H9 (cell line): ENCODE data around the gene LRP1-AS. TPM values are rescaled to one million over a fixed set of nuclear protein-coding genes. Genes with fewer than 3 reads are reported as not detected.

Source experiments
- DNase-seq: peaks from one replicate; pipeline ENCODE4 v3.0.0-alpha.2; 2017
- H2AFZ ChIP-seq: one replicate; pipeline ENCODE4 v1.6.1; 2013; ENCODE audit warnings: mild to moderate bottlenecking, low read length, control low read depth, moderate library complexity
- H2AK5ac ChIP-seq: 2 replicates; pipeline ENCODE4 v1.6.1; 2013; ENCODE audit warnings: low read length, control low read depth, mixed read lengths; ENCODE audit not compliant: insufficient read length
- H2BK120ac ChIP-seq: one replicate; pipeline ENCODE4 v1.6.1; 2013; ENCODE audit warnings: low read depth, mild to moderate bottlenecking, low read length, control low read depth, inconsistent platforms; ENCODE audit not compliant: poor library complexity, severe bottlenecking
- H2BK12ac ChIP-seq: 2 replicates; pipeline ENCODE4 v1.6.1; 2013; ENCODE audit warnings: low read length, control low read depth, mixed read lengths, low read depth; ENCODE audit not compliant: insufficient read length
- H2BK15ac ChIP-seq: 2 replicates; pipeline ENCODE4 v1.6.1; 2013; ENCODE audit warnings: low read depth, low read length, control low read depth
- H2BK20ac ChIP-seq: one replicate; pipeline ENCODE4 v1.6.1; 2013; ENCODE audit warnings: low read depth, mild to moderate bottlenecking, low read length, control low read depth, inconsistent platforms; ENCODE audit not compliant: poor library complexity, severe bottlenecking
- H2BK5ac ChIP-seq: 2 replicates; pipeline ENCODE4 v1.6.1; 2013; ENCODE audit warnings: low read length, control low read depth, mixed read lengths; ENCODE audit not compliant: insufficient read length
- H3K14ac ChIP-seq: 2 replicates; pipeline ENCODE4 v1.6.1; 2013; ENCODE audit warnings: low read length, control low read depth; ENCODE audit not compliant: insufficient read depth
- H3K18ac ChIP-seq: 2 replicates; pipeline ENCODE4 v1.6.1; 2013; ENCODE audit warnings: low read depth, mild to moderate bottlenecking, mixed read lengths, low read length, control low read depth; ENCODE audit not compliant: insufficient read length
- H3K23ac ChIP-seq: 2 replicates; pipeline ENCODE4 v1.6.1; 2013; ENCODE audit warnings: low read length, control low read depth, mixed read lengths, low read depth; ENCODE audit not compliant: insufficient read length
- H3K23me2 ChIP-seq: 2 replicates; pipeline ENCODE4 v1.6.1; 2013; ENCODE audit warnings: low read depth, mild to moderate bottlenecking, mixed read lengths, low read length, control low read depth; ENCODE audit not compliant: insufficient read length, poor library complexity, severe bottlenecking
- H3K27ac ChIP-seq: 2 replicates; pipeline ENCODE4 v1.5.1; 2013; ENCODE audit warnings: low read length, control low read depth, mixed read lengths, low read depth; ENCODE audit not compliant: insufficient read length
- H3K27me3 ChIP-seq: 2 replicates; pipeline ENCODE4 v1.6.1; 2013; ENCODE audit warnings: low read length, control low read depth, inconsistent platforms; ENCODE audit not compliant: insufficient read depth
- H3K4ac ChIP-seq: 2 replicates; pipeline ENCODE4 v1.6.1; 2013; ENCODE audit warnings: low read depth, mild to moderate bottlenecking, control low read depth, inconsistent platforms, low read length, moderate library complexity
- H3K4me1 ChIP-seq: 2 replicates; pipeline ENCODE4 v1.6.1; 2013; ENCODE audit warnings: low read length, control low read depth, inconsistent platforms; ENCODE audit not compliant: insufficient read depth
- H3K4me2 ChIP-seq: 2 replicates; pipeline ENCODE4 v1.6.1; 2013; ENCODE audit warnings: low read length, control low read depth, mixed read lengths; ENCODE audit not compliant: insufficient read length, insufficient read depth
- H3K56ac ChIP-seq: 2 replicates; pipeline ENCODE4 v1.6.1; 2013; ENCODE audit warnings: low read depth, mild to moderate bottlenecking, mixed read lengths, low read length, control low read depth; ENCODE audit not compliant: insufficient read length
- H3K79me1 ChIP-seq: 2 replicates; pipeline ENCODE4 v1.6.1; 2013; ENCODE audit warnings: low read depth, mild to moderate bottlenecking, moderate library complexity, low read length, control low read depth, inconsistent platforms; ENCODE audit not compliant: insufficient read depth, poor library complexity, severe bottlenecking
- H3K79me2 ChIP-seq: 2 replicates; pipeline ENCODE4 v1.6.1; 2013; ENCODE audit warnings: low read length, control low read depth, inconsistent platforms; ENCODE audit not compliant: insufficient read depth
- H3K9ac ChIP-seq: 2 replicates; pipeline ENCODE4 v1.6.1; 2013; ENCODE audit warnings: low read length, control low read depth, mixed read lengths; ENCODE audit not compliant: insufficient read length; ENCODE audit errors: extremely low read depth
- H3K9me3 ChIP-seq: one replicate; pipeline ENCODE4 v1.6.1; 2013; ENCODE audit warnings: low read depth, low read length, inconsistent platforms; ENCODE audit not compliant: control insufficient read depth
- H3T11ph ChIP-seq: one replicate; pipeline ENCODE4 v1.6.1; 2013; ENCODE audit warnings: mild to moderate bottlenecking, low read length, control low read depth, inconsistent platforms
- H4K20me1 ChIP-seq: one replicate; pipeline ENCODE4 v1.6.1; 2013; ENCODE audit not compliant: control insufficient read depth, insufficient read length, insufficient read depth
- H4K5ac ChIP-seq: 2 replicates; pipeline ENCODE4 v1.6.1; 2013; ENCODE audit warnings: low read depth, mild to moderate bottlenecking, mixed read lengths, low read length, control low read depth; ENCODE audit not compliant: insufficient read length
- H4K8ac ChIP-seq: replicated peaks from 2 replicates; pipeline ENCODE4 v1.6.1; 2013; ENCODE audit warnings: low read length, control low read depth, mixed read lengths, low read depth; ENCODE audit not compliant: insufficient read length
- H4K91ac ChIP-seq: 2 replicates; pipeline ENCODE4 v1.6.1; 2013; ENCODE audit warnings: low read depth, mild to moderate bottlenecking, moderate library complexity, mixed read lengths, low read length, control low read depth; ENCODE audit not compliant: insufficient read length
- H3K27ac Mint-ChIP-seq, 3 experiments: 2 replicates in 2 of 3; 3 replicates in 1 of 3; pipeline ENCODE4 v1.8.0; 2020 to 2021; ENCODE audit warnings: mixed read lengths in 3 of 3, mild to moderate bottlenecking in 1 of 3, moderate library complexity in 1 of 3
- H3K27me3 Mint-ChIP-seq: 2 replicates; pipeline ENCODE4 v1.8.0; 2021; ENCODE audit warnings: low read depth, mild to moderate bottlenecking, moderate library complexity, mixed read lengths
- H3K36me3 Mint-ChIP-seq, 3 experiments: 2 replicates in 2 of 3; 3 replicates in 1 of 3; pipeline ENCODE4 v1.8.0; 2020 to 2021; ENCODE audit warnings: low read depth in 3 of 3, mixed read lengths in 3 of 3; ENCODE audit not compliant: insufficient read depth in 1 of 3
- H3K4me1 Mint-ChIP-seq, 2 experiments: 2 replicates each; pipeline ENCODE4 v1.8.0; 2020; ENCODE audit warnings: mixed read lengths in 2 of 2
- H3K4me3 Mint-ChIP-seq, 2 experiments: 2 replicates in 1 of 2; 3 replicates in 1 of 2; pipeline ENCODE4 v1.8.0; 2020 to 2021; ENCODE audit warnings: mild to moderate bottlenecking in 2 of 2, mixed read lengths in 2 of 2, moderate library complexity in 1 of 2
- H3K9me3 Mint-ChIP-seq, 2 experiments: 2 replicates in 1 of 2; 3 replicates in 1 of 2; pipeline ENCODE4 v1.8.0; 2020; ENCODE audit warnings: mild to moderate bottlenecking in 2 of 2, mixed read lengths in 2 of 2, moderate library complexity in 1 of 2
- WGBS: extraction: QIAGEN DNeasy Blood & Tissue Kit; methylation state at CpG from one replicate; pipeline ENCODE4 v1.1.7; 2013; ENCODE audit warnings: missing lambda C conversion rate, low lambda C conversion rate, mixed read lengths; ENCODE audit not compliant: insufficient read length; ENCODE audit errors: extremely low coverage; 5-methylcytosine and 5-hydroxymethylcytosine counted together
- total RNA-seq: library from RNA; stranded (reverse); gene quantifications from 2 replicates; pipeline ENCODE4 v1.2.1, GENCODE V29; 2021
- TF ChIP-seq, protein P1 (sequence below): fragments of 200-600 bp; sonication (generic); conservative IDR thresholded peaks from 3 replicates; pipeline ENCODE4 v1.8.0; 2021; ENCODE audit warnings: antibody characterized with exemption, mild to moderate bottlenecking

Gene LRP1-AS
- total RNA-seq, 1 experiment from 2014 or later: not detected

DNA sequence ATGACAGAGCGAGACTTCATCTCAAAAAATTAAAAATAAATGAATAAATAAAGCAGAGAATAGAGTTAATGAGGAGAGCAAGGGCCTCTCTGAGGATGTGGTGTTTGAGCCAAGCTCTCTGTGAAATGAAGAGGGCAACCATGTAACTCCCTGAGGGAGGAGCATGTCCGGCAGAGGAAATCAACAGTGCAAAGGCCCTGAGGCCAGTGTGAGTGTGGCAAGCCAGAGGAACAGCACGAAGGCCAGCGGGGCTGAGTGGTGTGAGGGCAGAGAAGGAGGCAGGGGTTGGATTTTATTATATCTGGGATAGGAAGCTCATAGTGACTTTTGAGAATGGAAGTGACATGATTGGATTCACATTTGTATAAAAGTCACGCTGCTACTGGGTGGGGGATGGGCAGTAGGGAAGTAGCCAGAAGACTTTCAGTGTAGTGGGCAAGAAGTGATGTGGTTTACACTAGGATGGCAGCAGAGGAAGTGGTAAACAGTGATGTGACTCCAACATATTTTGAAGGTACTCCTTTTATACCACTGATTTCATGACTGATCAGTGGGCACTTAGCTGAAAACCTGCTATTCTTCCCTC is 10.3 kb upstream of the LRP1-AS start:
- no peak overlapping the region for H2BK20ac ChIP-seq
- WGBS: no CpG with 5 or more reads among the region's 5 CpGs
- H3K4ac ChIP-seq: no peak overlapping the region
- no peaks in the 10 kb centered on the region for H3K4me1 Mint-ChIP-seq
- no peaks in the 10 kb centered on the region for H3K79me1 ChIP-seq
- H3K23me2 ChIP-seq: no peaks in the 10 kb centered on the region
- no peak overlapping the region for H4K91ac ChIP-seq
- H3K9me3 Mint-ChIP-seq: no peaks in the 10 kb centered on the region
- no peak overlapping the region for H3K56ac ChIP-seq
- no peak overlapping the region for H3K14ac ChIP-seq
- H2BK15ac ChIP-seq: no peak overlapping the region
- no peak overlapping the region; a peak in 1 of 5 replicates for H3K4me3 Mint-ChIP-seq
- no peak overlapping the region for H2BK120ac ChIP-seq
- TF ChIP-seq, protein P1, sequence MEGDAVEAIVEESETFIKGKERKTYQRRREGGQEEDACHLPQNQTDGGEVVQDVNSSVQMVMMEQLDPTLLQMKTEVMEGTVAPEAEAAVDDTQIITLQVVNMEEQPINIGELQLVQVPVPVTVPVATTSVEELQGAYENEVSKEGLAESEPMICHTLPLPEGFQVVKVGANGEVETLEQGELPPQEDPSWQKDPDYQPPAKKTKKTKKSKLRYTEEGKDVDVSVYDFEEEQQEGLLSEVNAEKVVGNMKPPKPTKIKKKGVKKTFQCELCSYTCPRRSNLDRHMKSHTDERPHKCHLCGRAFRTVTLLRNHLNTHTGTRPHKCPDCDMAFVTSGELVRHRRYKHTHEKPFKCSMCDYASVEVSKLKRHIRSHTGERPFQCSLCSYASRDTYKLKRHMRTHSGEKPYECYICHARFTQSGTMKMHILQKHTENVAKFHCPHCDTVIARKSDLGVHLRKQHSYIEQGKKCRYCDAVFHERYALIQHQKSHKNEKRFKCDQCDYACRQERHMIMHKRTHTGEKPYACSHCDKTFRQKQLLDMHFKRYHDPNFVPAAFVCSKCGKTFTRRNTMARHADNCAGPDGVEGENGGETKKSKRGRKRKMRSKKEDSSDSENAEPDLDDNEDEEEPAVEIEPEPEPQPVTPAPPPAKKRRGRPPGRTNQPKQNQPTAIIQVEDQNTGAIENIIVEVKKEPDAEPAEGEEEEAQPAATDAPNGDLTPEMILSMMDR: no peak
- no peak overlapping the region for H3K4me2 ChIP-seq
- H3K9me3 ChIP-seq: no peaks in the 10 kb centered on the region
- no peak overlapping the region for H2BK5ac ChIP-seq
- H4K20me1 ChIP-seq: peaks cover 2% of the 10 kb centered on the region
- H4K5ac ChIP-seq: no peak overlapping the region
- no peak overlapping the region for H2BK12ac ChIP-seq
- H3K79me2 ChIP-seq: no peaks in the 10 kb centered on the region
- no peaks in the 10 kb centered on the region; the same call in 1 of the 2 replicates for H3K27me3 Mint-ChIP-seq
- H2AK5ac ChIP-seq: no peak overlapping the region
- peaks cover 68 to 99% (median 95%) of the 10 kb centered on the region in 3 experiments; a peak in 6 of 7 replicates for H3K36me3 Mint-ChIP-seq
- no peak overlapping the region for H3K23ac ChIP-seq
- no peak overlapping the region for H3K27ac ChIP-seq
- no peaks in the 10 kb centered on the region for H3K27me3 ChIP-seq
- no peak overlapping the region for H3K18ac ChIP-seq
- H3K4me1 ChIP-seq: no peaks in the 10 kb centered on the region
- no peak for DNase-seq
- no peak overlapping the region for H4K8ac ChIP-seq
- no peak overlapping the region for H3K9ac ChIP-seq
- H3K27ac Mint-ChIP-seq: no peak overlapping the region
- H2AFZ ChIP-seq: no peak overlapping the region
- H3T11ph ChIP-seq: no peak overlapping the region
